ENCODE data around the gene TMEM37. TPM values are rescaled to one million over a fixed set of nuclear protein-coding genes. Genes with fewer than 3 reads are reported as not detected.

The TMEM37 gene
- total RNA-seq, 2 experiments from 2014 or later = not detected

DNA sequence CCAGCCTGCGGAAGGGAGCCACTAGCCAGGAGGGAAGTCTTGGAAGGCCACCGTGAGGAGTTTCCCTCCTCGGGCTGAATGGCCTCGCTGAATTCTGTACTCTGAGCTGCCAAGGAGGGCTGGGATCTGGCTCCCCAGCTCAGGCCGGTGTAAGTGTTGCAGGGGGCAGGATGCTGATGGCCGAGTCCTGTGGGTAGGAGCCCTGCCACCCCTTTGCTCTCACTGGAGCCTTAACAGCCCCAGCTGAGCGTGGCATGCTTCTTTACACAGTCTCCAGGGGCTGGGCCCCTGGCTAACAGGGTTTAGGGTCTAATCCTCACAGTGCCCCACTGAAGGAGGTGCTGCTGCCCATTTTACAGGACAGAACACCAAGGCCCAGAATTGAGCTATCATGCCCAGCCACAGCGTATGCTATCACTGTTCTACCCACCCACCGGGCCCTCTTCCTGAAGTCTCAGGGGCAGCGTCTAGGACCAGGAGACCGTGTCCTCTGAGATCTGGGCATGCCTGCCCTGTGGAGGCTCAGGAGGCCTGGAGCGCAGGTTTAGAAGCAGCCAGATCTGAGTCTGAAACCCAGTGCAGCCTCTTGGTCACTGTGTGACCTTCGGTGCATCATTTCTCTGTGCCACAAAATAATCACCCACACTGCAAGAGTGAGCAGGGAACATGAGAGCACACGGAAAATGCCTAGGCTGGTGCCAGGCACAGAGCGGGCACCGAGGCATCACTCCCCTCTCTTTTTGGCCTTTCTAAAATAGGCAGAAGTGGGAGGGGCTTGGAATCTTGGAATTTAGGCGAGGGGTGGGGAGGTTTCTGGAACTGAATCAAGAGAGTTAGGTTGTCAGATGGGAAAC is 42.9 kb downstream of the TMEM37 start:
- no peaks in the 10 kb centered on the region for H3K36me3 Mint-ChIP-seq (ENCODE audit: low read depth)
- POLR2A ChIA-PET = no interaction called here
- no peaks in the 10 kb centered on the region for H3K9me3 Mint-ChIP-seq
- no peak overlapping the region for H3K4me3 Mint-ChIP-seq
- intact Hi-C loops (cut with DNase I, micrococcal nuclease) = loop anchor here (1.0 to 10.0 kb wide), 6 partner anchors 67 to 1427 kb away; no protein-coding TSS in a partner anchor
- H3K4me1 Mint-ChIP-seq (ENCODE audit: low read depth) = no peaks in the 10 kb centered on the region
- H3K36me3 ChIP-seq (ENCODE audit: insufficient read depth, low read length) = no peaks in the 10 kb centered on the region
- no peak overlapping the region for H3K27ac Mint-ChIP-seq
- no peak for DNase-seq
- H3K27ac ChIP-seq (ENCODE audit: low read depth in 1 of 2, low read length in 2 of 2) = no peak overlapping the region
- H3K27me3 Mint-ChIP-seq = peaks cover 20% of the 10 kb centered on the region
- TF ChIP-seq, protein P1, sequence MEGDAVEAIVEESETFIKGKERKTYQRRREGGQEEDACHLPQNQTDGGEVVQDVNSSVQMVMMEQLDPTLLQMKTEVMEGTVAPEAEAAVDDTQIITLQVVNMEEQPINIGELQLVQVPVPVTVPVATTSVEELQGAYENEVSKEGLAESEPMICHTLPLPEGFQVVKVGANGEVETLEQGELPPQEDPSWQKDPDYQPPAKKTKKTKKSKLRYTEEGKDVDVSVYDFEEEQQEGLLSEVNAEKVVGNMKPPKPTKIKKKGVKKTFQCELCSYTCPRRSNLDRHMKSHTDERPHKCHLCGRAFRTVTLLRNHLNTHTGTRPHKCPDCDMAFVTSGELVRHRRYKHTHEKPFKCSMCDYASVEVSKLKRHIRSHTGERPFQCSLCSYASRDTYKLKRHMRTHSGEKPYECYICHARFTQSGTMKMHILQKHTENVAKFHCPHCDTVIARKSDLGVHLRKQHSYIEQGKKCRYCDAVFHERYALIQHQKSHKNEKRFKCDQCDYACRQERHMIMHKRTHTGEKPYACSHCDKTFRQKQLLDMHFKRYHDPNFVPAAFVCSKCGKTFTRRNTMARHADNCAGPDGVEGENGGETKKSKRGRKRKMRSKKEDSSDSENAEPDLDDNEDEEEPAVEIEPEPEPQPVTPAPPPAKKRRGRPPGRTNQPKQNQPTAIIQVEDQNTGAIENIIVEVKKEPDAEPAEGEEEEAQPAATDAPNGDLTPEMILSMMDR (IDR thresholded peaks at IDR 0.05) = no peak
- no peak overlapping the region for H3K4me3 ChIP-seq (ENCODE audit: low read length)
- no peak for ATAC-seq (ENCODE audit: poor library complexity)
- H3K4me1 ChIP-seq (ENCODE audit: insufficient read depth, low read length) = no peaks in the 10 kb centered on the region
- no peaks in the 10 kb centered on the region for H3K9me3 ChIP-seq (ENCODE audit: control insufficient read depth in 1 of 2, insufficient read depth in 1 of 2, low read length in 2 of 2)
- CTCF ChIA-PET = no interaction called here
- H3K27me3 ChIP-seq (ENCODE audit: control insufficient read depth in 1 of 2, insufficient read depth in 2 of 2, low read length in 2 of 2) = no peaks in the 10 kb centered on the region

DNA sequence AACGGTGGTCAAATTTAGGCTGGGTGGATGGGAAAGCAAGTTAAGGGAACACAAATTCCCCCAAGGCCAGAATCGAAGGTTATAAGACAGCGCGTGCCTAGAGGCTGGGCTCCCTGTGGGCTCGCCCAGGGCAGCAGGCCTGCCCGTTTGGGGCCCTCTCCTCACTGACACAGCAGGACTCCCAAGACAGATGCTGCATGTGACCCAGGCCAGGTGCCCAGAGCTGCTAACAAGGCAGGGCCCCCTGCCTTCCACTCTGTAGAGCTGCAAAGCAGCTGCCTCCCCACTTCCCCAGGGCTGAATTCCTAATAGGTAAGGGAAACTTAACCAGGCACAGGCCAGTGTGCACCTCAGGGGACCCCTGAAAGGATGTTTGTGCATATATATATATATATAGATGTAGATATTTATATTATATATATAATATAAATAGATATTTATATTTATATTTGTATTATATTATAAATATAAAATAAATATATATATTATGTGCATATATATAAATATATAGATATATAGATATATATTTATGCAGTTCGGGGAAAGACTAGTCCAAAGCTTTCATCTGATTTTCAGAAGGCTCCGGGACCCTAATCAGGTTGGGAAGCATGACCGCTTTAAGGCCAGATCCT is 43.7 kb downstream of the TMEM37 start:
- no peaks in the 10 kb centered on the region for H3K36me3 Mint-ChIP-seq (ENCODE audit: low read depth)
- H3K4me3 ChIP-seq (ENCODE audit: low read length) = no peak overlapping the region
- POLR2A ChIA-PET = no interaction called here
- H3K4me1 ChIP-seq (ENCODE audit: insufficient read depth, low read length) = no peaks in the 10 kb centered on the region
- no peaks in the 10 kb centered on the region for H3K4me1 Mint-ChIP-seq (ENCODE audit: low read depth)
- intact Hi-C loops (cut with DNase I, micrococcal nuclease) = loop anchor here (1.0 to 10.0 kb wide), 6 partner anchors 68 to 1428 kb away; no protein-coding TSS in a partner anchor
- CTCF ChIA-PET = no interaction called here
- no peaks in the 10 kb centered on the region for H3K9me3 ChIP-seq (ENCODE audit: control insufficient read depth in 1 of 2, insufficient read depth in 1 of 2, low read length in 2 of 2)
- peaks cover 20% of the 10 kb centered on the region for H3K27me3 Mint-ChIP-seq
- DNase-seq = no peak
- H3K27ac Mint-ChIP-seq = no peak overlapping the region
- H3K27me3 ChIP-seq (ENCODE audit: control insufficient read depth in 1 of 2, insufficient read depth in 2 of 2, low read length in 2 of 2) = no peaks in the 10 kb centered on the region
- H3K9me3 Mint-ChIP-seq = no peaks in the 10 kb centered on the region
- H3K4me3 Mint-ChIP-seq = no peak overlapping the region
- ATAC-seq (ENCODE audit: poor library complexity) = no peak
- H3K36me3 ChIP-seq (ENCODE audit: insufficient read depth, low read length) = no peaks in the 10 kb centered on the region
- TF ChIP-seq, protein P1 (IDR thresholded peaks at IDR 0.05) = no peak
- H3K27ac ChIP-seq (ENCODE audit: low read depth in 1 of 2, low read length in 2 of 2) = no peak overlapping the region

DNA sequence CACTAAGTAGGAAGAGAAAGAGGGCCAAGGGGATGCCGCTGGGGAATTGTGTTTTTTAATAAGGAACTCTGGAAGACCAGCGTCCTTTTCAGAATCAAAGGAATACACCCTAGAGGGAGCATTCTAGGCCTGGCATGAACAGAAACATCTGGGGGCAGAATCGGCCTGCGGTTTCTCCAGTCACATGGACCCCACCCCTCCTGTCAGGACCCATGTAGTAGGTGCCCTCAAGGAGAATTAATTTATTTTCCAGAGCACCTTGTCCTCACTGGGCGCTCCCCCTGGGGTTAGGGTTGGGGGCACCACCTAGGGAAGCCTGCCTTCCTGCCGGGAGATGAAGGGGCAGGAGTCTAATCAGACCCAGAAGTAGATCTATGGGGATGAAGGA is 44.2 kb downstream of the TMEM37 start:
- intact Hi-C loops (cut with DNase I, micrococcal nuclease) = loop anchor here (1.0 to 10.0 kb wide), 6 partner anchors 69 to 1429 kb away; no protein-coding TSS in a partner anchor
- no peaks in the 10 kb centered on the region for H3K4me1 Mint-ChIP-seq (ENCODE audit: low read depth)
- no peak overlapping the region for H3K27ac ChIP-seq (ENCODE audit: low read depth in 1 of 2, low read length in 2 of 2)
- no peaks in the 10 kb centered on the region for H3K9me3 ChIP-seq (ENCODE audit: control insufficient read depth in 1 of 2, insufficient read depth in 1 of 2, low read length in 2 of 2)
- POLR2A ChIA-PET = interaction anchor here (1.0 kb wide), 1 partner anchor 594 kb away, joined by 5 read pairs; no protein-coding TSS in a partner anchor
- no peaks in the 10 kb centered on the region for H3K36me3 ChIP-seq (ENCODE audit: insufficient read depth, low read length)
- TF ChIP-seq, protein P1 (IDR thresholded peaks at IDR 0.05) = no peak
- CTCF ChIA-PET = interaction anchor here (1.0 to 1.1 kb wide), 3 partner anchors 8 to 620 kb away, joined by 3 to 7 read pairs (median 3); no protein-coding TSS in a partner anchor
- H3K36me3 Mint-ChIP-seq (ENCODE audit: low read depth) = no peaks in the 10 kb centered on the region
- no peak overlapping the region for H3K4me3 Mint-ChIP-seq
- H3K27me3 ChIP-seq (ENCODE audit: control insufficient read depth in 1 of 2, insufficient read depth in 2 of 2, low read length in 2 of 2) = no peaks in the 10 kb centered on the region
- H3K4me3 ChIP-seq (ENCODE audit: low read length) = no peak overlapping the region
- DNase-seq (no peak), ATAC-seq (ENCODE audit: poor library complexity) (no peak)
- H3K27me3 Mint-ChIP-seq = peaks cover 20% of the 10 kb centered on the region
- no peak overlapping the region for H3K27ac Mint-ChIP-seq
- H3K4me1 ChIP-seq (ENCODE audit: insufficient read depth, low read length) = no peaks in the 10 kb centered on the region
- H3K9me3 Mint-ChIP-seq = no peaks in the 10 kb centered on the region
